Measurements from ENCODE around the gene LYRM1.

DNA sequence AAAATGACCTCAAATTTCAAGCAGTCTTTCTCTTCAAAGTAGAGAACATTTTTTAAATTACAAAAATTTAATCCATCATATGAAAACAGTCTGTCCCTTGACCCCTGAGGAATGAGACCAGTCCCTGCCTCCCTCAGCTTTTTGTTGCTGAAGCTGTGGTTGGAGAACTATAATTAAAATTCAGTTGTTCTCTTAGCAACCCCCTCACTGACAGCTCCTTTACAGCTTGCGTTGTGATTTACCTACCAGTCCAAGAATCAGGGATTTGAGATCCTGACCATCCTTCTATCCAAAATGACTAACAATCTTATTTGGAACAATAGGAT is 29.8 kb downstream of the LYRM1 start:
- no peak for TF ChIP-seq POLR2A (IDR thresholded peaks at IDR 0.05)
- TF ChIP-seq, protein P1, sequence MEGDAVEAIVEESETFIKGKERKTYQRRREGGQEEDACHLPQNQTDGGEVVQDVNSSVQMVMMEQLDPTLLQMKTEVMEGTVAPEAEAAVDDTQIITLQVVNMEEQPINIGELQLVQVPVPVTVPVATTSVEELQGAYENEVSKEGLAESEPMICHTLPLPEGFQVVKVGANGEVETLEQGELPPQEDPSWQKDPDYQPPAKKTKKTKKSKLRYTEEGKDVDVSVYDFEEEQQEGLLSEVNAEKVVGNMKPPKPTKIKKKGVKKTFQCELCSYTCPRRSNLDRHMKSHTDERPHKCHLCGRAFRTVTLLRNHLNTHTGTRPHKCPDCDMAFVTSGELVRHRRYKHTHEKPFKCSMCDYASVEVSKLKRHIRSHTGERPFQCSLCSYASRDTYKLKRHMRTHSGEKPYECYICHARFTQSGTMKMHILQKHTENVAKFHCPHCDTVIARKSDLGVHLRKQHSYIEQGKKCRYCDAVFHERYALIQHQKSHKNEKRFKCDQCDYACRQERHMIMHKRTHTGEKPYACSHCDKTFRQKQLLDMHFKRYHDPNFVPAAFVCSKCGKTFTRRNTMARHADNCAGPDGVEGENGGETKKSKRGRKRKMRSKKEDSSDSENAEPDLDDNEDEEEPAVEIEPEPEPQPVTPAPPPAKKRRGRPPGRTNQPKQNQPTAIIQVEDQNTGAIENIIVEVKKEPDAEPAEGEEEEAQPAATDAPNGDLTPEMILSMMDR (IDR thresholded peaks at IDR 0.05), result no peak
- TF ChIP-seq POLR2AphosphoS5 (IDR thresholded peaks at IDR 0.05), result no peak

Measured in breast epithelium (tissue), 3 donors.